Subcutaneous adipose tissue (tissue), 4 donors: ENCODE measurements around the gene AK8. TPM values are rescaled to one million over a fixed set of nuclear protein-coding genes. Genes with fewer than 3 reads are reported as not detected.

ENCODE experiments used
- total RNA-seq, 4 donors: library from RNA; depleted of rRNA; stranded (reverse); fragments of >200 nt; gene quantifications; one replicate each; pipeline ENCODE4 v1.1.0, GENCODE V29; 2016
- TF ChIP-seq, protein P1 (sequence below): fragments of 450-650 bp; IDR thresholded peaks from one replicate; pipeline ENCODE4 v1.5.1; 2016; ENCODE audit warnings: low read depth, mild to moderate bottlenecking, control low read depth, antibody characterized with exemption, moderate library complexity

AK8 gene
- total RNA-seq, 4 donors from 2014 or later = 0.68 to 1.3 (median 1.1) TPM

GRCh38 chr9:132864691-132865090, 13.4 kb downstream of the AK8 start:
- TF ChIP-seq, protein P1, sequence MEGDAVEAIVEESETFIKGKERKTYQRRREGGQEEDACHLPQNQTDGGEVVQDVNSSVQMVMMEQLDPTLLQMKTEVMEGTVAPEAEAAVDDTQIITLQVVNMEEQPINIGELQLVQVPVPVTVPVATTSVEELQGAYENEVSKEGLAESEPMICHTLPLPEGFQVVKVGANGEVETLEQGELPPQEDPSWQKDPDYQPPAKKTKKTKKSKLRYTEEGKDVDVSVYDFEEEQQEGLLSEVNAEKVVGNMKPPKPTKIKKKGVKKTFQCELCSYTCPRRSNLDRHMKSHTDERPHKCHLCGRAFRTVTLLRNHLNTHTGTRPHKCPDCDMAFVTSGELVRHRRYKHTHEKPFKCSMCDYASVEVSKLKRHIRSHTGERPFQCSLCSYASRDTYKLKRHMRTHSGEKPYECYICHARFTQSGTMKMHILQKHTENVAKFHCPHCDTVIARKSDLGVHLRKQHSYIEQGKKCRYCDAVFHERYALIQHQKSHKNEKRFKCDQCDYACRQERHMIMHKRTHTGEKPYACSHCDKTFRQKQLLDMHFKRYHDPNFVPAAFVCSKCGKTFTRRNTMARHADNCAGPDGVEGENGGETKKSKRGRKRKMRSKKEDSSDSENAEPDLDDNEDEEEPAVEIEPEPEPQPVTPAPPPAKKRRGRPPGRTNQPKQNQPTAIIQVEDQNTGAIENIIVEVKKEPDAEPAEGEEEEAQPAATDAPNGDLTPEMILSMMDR = no peak

DNA sequence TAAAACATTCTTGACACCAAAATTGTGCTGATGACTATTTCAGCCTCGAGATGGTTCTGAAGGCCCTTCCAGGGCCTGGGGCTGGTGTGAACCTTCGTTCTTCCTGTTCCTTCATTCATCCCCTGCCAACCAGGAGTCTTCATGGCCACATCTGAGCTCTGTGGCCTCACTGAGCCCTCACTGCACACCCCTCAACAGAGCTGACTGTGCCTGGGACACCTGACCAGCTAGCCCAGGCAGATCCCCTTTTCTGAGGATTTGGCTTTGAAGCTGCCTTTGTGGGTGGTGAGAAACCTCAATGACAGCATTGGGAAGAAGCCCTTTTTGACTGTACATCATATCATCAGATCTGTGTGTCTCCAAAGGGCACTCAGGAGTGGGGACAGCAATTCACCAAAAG, 13.8 kb downstream of the AK8 start:
- TF ChIP-seq, protein P1 = no peak

DNA sequence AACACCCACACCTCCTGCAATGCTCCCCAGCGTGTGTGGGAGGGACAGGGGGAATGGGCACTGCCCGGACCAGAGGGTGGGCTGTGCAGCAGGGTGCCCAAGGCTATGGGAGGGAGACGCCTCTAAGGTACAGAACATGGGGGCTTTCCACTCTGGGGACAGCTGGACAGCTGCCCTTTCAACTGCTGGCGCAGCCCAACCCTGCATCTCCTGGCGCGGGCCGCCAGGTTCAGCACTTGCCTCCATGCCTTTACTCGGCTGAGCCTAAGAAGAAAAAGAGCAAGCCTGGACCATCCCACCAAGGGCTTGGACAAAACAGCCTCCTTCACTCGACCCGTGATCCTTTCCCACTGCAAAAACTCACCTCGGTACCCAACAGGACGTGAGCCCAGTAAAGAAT, 15.0 kb downstream of the AK8 start:
- TF ChIP-seq, protein P1 = no peak

DNA sequence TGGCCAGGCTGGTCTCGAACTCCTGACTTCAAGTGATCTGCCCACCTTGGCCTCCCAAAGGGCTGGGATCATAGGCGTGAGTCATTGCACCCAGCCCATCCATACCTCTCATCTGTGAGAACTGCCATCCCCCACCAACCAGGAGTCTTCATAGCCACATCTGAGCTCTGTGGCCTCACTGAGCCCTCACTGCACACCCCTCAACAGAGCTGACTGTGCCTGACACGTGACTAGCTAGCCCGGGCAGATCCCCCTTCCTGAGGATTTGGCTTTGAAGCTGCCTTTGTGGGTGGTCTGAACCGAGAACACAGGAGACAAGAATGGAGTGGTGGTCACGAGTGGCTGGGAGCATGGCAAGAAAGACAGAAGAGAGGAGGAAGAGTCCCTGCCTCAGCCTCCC, 15.6 kb downstream of the AK8 start:
- TF ChIP-seq, protein P1 = no peak

- TF ChIP-seq, protein P1 = no peak
Observed at GRCh38 chr9:132861666-132862065, 16.4 kb downstream of the AK8 start.

- TF ChIP-seq, protein P1 = no peak
Observed at GRCh38 chr9:132858751-132859150, 19.3 kb downstream of the AK8 start.

- TF ChIP-seq, protein P1 = no peak
Observed at GRCh38 chr9:132857616-132858342, 20.3 kb downstream of the AK8 start.
